GM12874 (cell line): Measurements from ENCODE around the gene TCIRG1.

Experiments
- TF ChIP-seq, protein P1 (sequence below): IDR thresholded peaks from 2 replicates; pipeline ENCODE4 v1.5.1; 2011; ENCODE audit warnings: low read depth, mild to moderate bottlenecking, control low read depth, low read length, moderate library complexity; ENCODE audit not compliant: insufficient read depth

TCIRG1 gene

DNA sequence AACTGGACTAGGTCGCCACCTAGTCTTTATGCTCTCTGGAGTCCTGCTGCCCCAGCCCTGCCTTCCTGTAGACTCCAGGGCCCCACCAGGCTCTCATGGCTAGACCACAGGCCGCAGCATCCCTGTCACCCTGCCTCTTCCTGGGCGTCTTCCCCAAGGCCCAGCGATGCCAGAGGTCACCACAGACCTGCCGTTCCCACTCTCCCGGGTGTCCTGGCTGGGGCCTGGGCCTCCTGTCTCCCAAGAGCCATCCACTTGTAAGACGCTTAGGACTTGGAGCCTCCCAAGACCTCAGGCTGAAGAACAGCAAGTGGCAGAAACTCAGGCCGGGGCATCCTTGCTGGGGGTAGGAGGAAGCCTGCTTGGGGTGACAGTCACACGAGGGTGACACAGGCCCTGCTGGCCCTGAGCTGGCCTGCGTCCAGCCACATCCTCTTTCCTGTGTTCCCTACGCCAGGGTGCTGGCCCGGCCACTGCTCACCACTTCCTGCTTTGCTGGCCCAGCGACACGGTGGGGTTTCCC is 2.0 kb upstream of the TCIRG1 start:
- TF ChIP-seq, protein P1, sequence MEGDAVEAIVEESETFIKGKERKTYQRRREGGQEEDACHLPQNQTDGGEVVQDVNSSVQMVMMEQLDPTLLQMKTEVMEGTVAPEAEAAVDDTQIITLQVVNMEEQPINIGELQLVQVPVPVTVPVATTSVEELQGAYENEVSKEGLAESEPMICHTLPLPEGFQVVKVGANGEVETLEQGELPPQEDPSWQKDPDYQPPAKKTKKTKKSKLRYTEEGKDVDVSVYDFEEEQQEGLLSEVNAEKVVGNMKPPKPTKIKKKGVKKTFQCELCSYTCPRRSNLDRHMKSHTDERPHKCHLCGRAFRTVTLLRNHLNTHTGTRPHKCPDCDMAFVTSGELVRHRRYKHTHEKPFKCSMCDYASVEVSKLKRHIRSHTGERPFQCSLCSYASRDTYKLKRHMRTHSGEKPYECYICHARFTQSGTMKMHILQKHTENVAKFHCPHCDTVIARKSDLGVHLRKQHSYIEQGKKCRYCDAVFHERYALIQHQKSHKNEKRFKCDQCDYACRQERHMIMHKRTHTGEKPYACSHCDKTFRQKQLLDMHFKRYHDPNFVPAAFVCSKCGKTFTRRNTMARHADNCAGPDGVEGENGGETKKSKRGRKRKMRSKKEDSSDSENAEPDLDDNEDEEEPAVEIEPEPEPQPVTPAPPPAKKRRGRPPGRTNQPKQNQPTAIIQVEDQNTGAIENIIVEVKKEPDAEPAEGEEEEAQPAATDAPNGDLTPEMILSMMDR = no peak

DNA sequence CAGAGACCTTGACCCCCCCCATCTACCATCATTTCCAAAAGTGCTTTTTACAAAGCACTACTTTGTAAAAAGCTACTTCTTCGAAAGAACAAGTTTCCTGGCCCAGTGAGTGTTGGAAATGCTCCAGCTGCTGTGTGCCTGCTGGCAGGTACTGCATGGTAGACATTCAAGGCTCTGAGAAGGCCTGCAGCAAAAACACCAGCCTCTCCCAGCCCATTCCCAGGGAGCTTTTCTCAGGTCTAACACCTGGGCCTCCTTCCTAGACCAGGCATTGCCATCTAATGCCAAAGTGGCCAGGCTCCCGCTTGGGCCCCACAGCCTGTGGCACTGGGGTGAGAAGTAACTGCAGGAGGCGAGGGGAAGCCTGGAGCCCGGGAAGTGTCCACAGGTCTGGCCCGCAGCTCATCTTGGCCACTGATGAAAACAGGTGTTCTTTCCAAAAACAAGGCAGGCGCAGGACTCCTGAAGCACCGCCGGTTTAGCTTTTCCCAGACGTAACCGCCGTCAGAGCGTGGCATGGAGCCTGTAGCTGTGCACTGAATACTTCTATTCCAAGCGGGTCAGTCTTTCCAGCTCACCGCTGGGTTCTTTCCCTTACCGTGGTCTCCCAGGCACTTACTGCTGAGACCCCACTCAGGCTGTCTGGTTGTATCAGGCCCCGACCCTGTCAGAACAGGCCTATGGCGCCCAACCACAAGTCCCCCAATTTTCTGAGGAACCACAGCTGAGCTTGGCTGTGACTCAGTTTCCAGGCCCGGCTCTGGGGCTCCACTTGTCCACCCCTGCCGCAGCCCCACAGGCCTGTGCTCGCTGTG is 1.2 kb upstream of the TCIRG1 start:
- TF ChIP-seq, protein P1 = no peak

DNA sequence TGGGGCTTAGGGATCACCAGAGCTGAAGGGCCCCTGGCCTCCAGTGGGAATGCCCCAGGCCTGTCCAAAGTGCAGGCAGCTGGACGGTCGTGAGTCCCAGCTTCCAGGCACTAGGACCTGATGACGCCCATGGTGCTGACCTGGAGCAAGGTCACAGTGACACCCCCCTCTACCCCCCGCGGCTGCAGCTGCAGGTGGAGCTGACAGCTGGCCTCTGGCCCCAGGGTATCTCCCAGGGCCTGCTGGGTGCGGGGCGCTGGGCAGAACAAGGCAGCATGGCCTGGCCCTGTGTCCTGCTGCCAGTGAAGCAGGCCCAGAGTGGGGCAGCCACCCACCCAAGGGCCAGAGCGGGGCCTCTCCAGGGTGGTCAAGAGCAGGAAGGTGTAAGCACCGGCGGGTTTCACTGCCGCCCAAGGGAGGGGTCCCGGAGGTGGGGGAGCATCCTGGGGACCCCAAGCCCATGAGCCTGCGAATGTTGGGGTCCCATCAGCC is 553 bp upstream of the TCIRG1 start:
- TF ChIP-seq, protein P1 = no peak

DNA sequence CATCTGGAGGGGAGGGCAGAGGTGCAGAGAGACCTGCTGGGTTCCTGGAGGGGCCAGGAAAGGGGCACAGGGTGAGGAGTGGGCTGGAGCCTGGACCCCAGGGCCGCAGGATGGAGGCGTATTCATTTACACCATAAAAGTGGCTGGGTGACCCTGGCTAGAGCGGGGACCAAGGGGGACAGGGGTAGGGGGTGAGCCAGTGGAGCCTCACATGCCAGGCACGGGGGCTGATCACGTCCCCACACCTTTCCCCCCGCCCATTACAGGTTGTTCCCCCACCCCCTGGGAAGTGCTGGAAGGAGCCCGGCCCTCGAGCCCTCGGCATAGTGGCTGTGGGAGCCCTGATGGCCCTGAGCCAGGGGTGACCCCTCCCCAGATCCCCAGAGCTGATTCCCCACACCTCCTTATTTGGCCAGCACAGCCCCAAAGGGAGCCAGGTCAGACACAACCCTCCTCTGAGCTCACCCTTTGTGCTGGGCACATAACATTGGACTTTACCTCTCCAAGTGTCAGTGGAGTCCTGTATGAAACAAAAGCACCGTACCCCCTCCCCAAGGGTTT is 781 bp downstream of the TCIRG1 start:
- TF ChIP-seq, protein P1 = 0 out of 2 replicates have a peak, but pooled peaks have one; percentile 2

DNA sequence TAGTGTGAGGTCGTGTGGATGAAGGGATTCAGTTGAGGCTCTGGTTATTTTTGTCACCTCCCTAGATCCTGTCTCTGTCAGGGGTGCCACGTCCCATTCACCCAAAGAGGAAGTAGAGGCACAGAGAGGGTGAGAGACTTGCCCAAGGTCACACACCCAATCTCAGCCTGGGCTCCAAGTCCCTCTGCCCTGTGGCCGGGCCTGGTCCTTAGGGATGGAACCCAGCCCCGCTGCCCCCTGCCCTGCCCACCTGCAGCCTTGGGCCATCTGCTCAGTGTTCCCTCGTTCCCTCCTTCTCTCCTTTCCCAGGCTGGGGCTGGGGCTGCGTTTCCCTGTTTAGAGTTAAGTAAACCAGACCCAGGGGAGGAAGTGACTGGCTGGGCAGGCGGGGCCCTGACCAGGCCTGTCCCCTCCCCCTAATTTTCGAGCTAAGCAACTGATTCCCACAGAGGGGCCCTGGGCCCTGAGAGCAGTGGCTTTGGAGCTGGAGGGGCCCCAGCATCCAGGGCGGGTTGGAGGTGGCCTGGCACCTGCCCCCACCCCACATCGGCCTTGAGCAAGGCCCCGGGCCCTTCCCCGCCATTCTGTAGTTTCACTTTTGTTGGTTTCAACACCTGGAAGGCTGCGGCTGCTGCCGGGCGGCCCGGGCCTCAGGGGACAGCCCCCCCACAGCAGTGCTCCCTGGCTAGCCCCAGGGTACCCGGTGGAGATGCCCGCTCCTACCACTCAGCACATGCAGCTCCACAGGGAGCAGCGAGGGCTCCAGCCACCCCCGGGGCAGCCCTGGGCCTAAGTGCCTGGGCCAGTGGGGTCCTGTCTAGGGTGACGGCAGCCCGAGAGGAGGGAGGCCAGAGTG is 1.5 kb downstream of the TCIRG1 start:
- TF ChIP-seq, protein P1 = no peak

DNA sequence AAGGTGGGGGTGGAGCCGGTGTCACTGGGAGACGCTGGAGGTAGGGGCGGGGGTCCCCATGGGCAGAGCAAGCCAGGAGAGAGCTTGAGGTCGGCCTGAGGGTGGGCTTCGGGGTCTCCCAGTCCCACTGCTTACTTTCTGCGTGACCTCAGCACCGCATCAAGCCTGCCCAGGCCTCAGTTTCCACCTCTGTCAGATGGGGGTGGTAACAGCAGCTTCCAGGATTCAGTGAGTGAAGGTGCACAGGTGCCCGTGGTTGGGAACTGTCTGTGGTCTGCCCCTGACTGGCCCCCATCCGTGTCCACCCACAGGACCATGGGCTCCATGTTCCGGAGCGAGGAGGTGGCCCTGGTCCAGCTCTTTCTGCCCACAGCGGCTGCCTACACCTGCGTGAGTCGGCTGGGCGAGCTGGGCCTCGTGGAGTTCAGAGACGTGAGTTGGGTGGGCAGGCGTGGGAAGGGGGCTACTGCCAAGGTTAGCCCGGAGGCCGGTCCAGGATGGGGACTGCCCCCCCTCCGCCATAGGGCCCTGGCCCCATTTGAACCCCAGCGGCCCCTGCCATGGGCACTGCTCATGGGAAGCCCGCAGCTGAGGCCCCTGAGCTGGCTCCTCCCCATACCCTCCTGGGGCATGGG is 2.2 kb downstream of the TCIRG1 start:
- TF ChIP-seq, protein P1 = no peak
